Lower leg skin (tissue), 4 donors: Measurements from ENCODE around the gene ELK4. TPM values are rescaled to one million over a fixed set of nuclear protein-coding genes. Genes with fewer than 3 reads are reported as not detected.

Experiments
- DNase-seq, 2 donors: peaks; one replicate each; pipeline ENCODE4 v3.0.0-alpha.2; 2019; ENCODE audit warnings: low spot score in 2 of 2
- H3K4me3 ChIP-seq: fragments of 200-600 bp; sonication (generic); 2 replicates; pipeline ENCODE4 v1.5.1; 2017; ENCODE audit warnings: mild to moderate bottlenecking, low read depth; ENCODE audit not compliant: poor library complexity, severe bottlenecking
- POLR2A ChIP-seq, 2 donors: fragments of 450-650 bp; IDR thresholded peaks; one replicate each; pipeline ENCODE4 v1.6.1; 2016 to 2017; ENCODE audit warnings: antibody characterized with exemption in 2 of 2, mild to moderate bottlenecking in 1 of 2, moderate library complexity in 1 of 2
- WGBS, 2 donors: methylation state at CpG; one replicate each; pipeline ENCODE4 v1.1.5; 2018; 5-methylcytosine and 5-hydroxymethylcytosine counted together
- intact Hi-C: fragments of 100-400 bp; cut with DNase I; formaldehyde crosslinking; loops from one replicate; pipeline ENCODE4 v1.15.0; 2023; ENCODE audit warnings: low total_unique reads
- total RNA-seq, 4 donors: library from RNA; depleted of rRNA; stranded (reverse); fragments of >200 nt; gene quantifications; one replicate each; pipeline ENCODE4 v1.1.0, GENCODE V29; 2016
- TF ChIP-seq, protein P1 (sequence below), 3 donors: fragments of 450-650 bp; IDR thresholded peaks; one replicate each; pipeline ENCODE4 v1.5.1; 2016; ENCODE audit warnings: antibody characterized with exemption in 3 of 3, mild to moderate bottlenecking in 3 of 3, moderate library complexity in 2 of 3

Gene ELK4
- total RNA-seq, 4 donors from 2014 or later, result 24.1 to 44.2 (median 28.3) TPM

DNA sequence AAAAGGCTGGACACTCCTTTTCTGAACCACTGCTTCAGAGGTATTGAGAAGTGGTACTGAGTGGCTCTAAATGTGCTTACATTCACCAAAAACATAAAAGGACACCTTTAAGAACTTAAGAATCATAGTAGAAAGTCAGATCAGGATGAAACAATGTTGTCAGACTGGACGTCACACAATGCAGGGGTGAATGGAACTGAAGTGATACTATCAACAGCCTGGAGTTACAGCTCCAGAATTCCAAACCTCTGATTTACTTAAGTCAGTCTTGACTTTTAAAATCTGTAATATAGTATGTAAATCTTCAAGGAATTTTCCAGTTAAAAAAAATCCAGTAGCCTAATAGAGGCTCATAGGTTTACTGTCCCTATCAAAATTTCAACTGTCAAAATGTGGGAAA, 19.3 kb downstream of the ELK4 start:
- 79 to 83% methylated on average over 1 of the region's 1 CpG for WGBS, 2 donors
- H3K4me3 ChIP-seq, result no peak overlapping the region
- TF ChIP-seq, protein P1, sequence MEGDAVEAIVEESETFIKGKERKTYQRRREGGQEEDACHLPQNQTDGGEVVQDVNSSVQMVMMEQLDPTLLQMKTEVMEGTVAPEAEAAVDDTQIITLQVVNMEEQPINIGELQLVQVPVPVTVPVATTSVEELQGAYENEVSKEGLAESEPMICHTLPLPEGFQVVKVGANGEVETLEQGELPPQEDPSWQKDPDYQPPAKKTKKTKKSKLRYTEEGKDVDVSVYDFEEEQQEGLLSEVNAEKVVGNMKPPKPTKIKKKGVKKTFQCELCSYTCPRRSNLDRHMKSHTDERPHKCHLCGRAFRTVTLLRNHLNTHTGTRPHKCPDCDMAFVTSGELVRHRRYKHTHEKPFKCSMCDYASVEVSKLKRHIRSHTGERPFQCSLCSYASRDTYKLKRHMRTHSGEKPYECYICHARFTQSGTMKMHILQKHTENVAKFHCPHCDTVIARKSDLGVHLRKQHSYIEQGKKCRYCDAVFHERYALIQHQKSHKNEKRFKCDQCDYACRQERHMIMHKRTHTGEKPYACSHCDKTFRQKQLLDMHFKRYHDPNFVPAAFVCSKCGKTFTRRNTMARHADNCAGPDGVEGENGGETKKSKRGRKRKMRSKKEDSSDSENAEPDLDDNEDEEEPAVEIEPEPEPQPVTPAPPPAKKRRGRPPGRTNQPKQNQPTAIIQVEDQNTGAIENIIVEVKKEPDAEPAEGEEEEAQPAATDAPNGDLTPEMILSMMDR (IDR thresholded peaks at IDR 0.05), result no peak
- no peak for TF ChIP-seq POLR2A (IDR thresholded peaks at IDR 0.05)
- intact Hi-C loops, result no loop called here
- no peak for DNase-seq

DNA sequence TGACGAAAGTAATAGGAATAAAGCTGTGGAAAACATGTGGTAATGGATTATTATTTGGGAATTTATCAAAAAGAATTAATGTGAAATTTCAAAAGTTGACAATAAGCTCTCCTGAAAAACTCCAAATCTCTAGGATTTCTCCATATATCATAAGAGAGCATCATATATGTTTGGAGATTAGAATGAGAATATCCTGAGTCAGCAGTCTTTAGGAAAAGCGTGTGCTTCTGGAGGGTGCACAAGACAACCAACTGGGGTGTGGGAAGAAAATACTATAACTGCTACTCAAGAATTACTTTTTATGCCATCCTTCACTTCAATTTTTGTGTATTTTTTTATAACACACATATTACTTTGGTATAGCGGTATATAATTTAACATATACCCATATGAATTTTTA, 19.7 kb downstream of the ELK4 start:
- no peak overlapping the region for H3K4me3 ChIP-seq
- intact Hi-C loops, result no loop called here
- DNase-seq, result no peak
- WGBS, 2 donors, result 92 to 95% methylated on average over 3 of the region's 3 CpGs
- TF ChIP-seq, protein P1 (IDR thresholded peaks at IDR 0.05), result no peak
- TF ChIP-seq POLR2A (IDR thresholded peaks at IDR 0.05), result no peak

DNA sequence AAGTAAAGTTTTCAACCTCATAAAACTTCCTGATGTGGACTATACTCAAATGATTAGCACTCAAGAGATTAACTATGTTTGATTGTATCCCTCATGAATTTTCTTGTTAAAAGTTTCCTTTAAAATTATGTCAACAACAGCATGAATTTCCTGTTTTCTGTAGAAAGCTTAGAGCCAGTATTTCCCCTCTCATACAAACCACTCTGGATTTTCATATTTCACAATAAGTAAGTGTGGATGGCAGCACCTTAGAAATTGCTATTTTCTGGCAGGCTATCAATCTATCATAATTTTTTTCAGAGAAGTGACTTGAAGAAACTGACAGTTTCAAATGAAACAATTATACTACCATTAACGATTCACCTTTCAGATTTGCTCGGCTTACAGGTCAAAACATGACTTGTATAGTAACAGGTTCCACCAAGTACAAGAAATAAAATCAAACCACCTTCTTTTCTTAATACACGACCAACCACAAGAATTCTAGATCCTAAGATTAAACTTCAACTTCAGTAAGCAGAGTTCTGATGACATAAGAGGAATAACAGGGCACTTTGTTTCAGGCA, 20.8 kb downstream of the ELK4 start:
- DNase-seq, result no peak
- no peak for TF ChIP-seq POLR2A (IDR thresholded peaks at IDR 0.05)
- TF ChIP-seq, protein P1 (IDR thresholded peaks at IDR 0.05), result no peak
- H3K4me3 ChIP-seq, result no peak overlapping the region
- intact Hi-C loops, result no loop called here
- 41 to 47% methylated on average over 3 of the region's 3 CpGs for WGBS, 2 donors

DNA sequence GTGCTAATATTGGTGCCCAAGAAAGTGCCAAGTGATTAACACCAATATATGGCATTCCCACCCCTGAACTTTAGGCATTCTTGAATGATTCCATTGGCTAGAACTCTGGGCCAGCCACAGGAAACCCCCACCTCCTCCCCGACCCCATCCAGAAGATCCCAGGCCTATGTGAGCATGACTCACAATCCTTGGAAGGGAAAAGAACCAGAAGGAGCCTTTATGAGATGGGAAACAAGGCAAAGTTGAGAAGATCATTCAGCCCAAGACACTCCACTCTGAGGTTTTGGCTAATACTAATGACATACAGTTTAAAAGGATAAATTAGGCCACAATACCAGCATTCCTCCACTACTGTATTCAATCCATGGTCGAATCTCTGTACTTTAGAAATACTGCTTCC, 21.8 kb downstream of the ELK4 start:
- no peak overlapping the region for H3K4me3 ChIP-seq
- TF ChIP-seq, protein P1 (IDR thresholded peaks at IDR 0.05), result no peak
- no peak for TF ChIP-seq POLR2A (IDR thresholded peaks at IDR 0.05)
- WGBS, 2 donors, result 36 to 55% methylated on average over 2 of the region's 2 CpGs
- no peak for DNase-seq
- intact Hi-C loops, result no loop called here

DNA sequence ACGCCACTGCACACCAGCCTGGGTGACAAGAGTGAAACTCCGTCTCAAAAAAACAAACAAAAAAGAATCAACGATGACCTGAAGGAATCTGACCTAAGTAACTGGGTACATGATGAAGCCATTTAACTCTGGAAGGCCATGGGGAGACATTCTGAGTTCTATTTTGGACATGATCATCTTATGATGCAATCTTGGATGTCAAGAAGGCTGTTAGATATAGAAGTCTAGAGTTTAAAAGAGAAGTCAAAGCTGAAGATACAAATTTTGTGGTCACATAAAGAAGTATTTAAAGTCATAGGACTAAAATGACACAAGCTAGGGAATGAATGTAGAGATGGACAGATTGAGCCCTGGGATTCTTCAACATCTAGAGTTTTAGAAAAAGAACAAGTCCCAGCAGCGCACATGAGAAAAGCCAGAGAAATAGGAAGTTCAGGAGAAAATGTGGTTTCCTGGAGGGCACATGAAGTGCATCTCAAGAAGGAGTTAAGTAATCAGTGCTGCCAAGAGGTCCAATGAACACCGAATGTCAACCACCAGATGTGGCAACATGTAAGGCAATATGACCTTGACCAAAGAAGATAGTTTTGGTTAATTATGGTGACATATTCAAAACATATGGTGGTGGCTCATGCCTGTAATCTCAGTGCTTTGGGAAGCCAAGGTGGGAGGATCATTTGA, 26.8 kb downstream of the ELK4 start:
- TF ChIP-seq, protein P1 (IDR thresholded peaks at IDR 0.05), result no peak
- TF ChIP-seq POLR2A (IDR thresholded peaks at IDR 0.05), result no peak
- WGBS, 2 donors, result 90 to 91% methylated on average over 5 of the region's 5 CpGs
- H3K4me3 ChIP-seq, result no peak overlapping the region
- peak in 1 of 2 donors; percentile 29 for DNase-seq
- intact Hi-C loops, result no loop called here
